Caco-2 (cell line): Measurements from ENCODE around the gene ZNF331. TPM values are rescaled to one million over a fixed set of nuclear protein-coding genes. Genes with fewer than 3 reads are reported as not detected.

Experiments used
- BruUV-seq: library from RNA; stranded (reverse); fragments of 400-500 nt; replicated peaks from 2 replicates; lab custom pipeline; 2021; lab: Mats Ljungman, UMichigan
- CTCF ChIA-PET: fragments of 300-600 bp; sonication (Branson Sonifier 250); formaldehyde crosslinking; loops from one replicate; lab custom pipeline; 2022; ENCODE audit warnings: antibody characterized with exemption; lab: Charles Lee
- POLR2A ChIA-PET: fragments of 300-600 bp; sonication (Branson Sonifier 250); formaldehyde crosslinking; loops from one replicate; lab custom pipeline; 2022; ENCODE audit warnings: antibody characterized with exemption; lab: Charles Lee
- DNase-seq, 2 experiments: peaks; one replicate each; pipeline versions ENCODE4 v3.0.0 to v3.0.0-alpha.2; 2020 to 2022
- H3K27me3 ChIP-seq: replicated peaks from 2 replicates; pipeline ENCODE4 v1.6.0; 2011; ENCODE audit warnings: low read length; ENCODE audit not compliant: control insufficient read depth, insufficient read depth
- H3K36me3 ChIP-seq: 2 replicates; pipeline ENCODE4 v1.5.1; 2011; ENCODE audit warnings: low read length; ENCODE audit not compliant: control insufficient read depth, insufficient read depth
- H3K4me1 ChIP-seq: fragments of 250-450 bp; sonication (Bioruptor Pico); 2 replicates; pipeline ENCODE4 v1.5.1; 2020; ENCODE audit warnings: mild to moderate bottlenecking
- H3K4me3 ChIP-seq: 2 replicates; pipeline ENCODE4 v1.5.1; 2011; ENCODE audit warnings: low read depth, mild to moderate bottlenecking, control low read depth, low read length
- H3K9me3 ChIP-seq: fragments of 250-450 bp; sonication (Bioruptor Pico); 2 replicates; pipeline ENCODE4 v1.5.1; 2020; ENCODE audit warnings: mild to moderate bottlenecking, moderate library complexity
- H3K27ac Mint-ChIP-seq: one replicate; pipeline ENCODE4 v1.8.0; 2022; ENCODE audit warnings: mixed read lengths; ENCODE audit not compliant: unreplicated experiment
- H3K27me3 Mint-ChIP-seq: one replicate; pipeline ENCODE4 v1.8.0; 2022; ENCODE audit warnings: mixed read lengths; ENCODE audit not compliant: insufficient read depth, unreplicated experiment
- H3K36me3 Mint-ChIP-seq: one replicate; pipeline ENCODE4 v1.8.0; 2022; ENCODE audit warnings: mild to moderate bottlenecking, mixed read lengths; ENCODE audit not compliant: insufficient read depth, unreplicated experiment
- H3K4me1 Mint-ChIP-seq: one replicate; pipeline ENCODE4 v1.8.0; 2022; ENCODE audit warnings: low read depth, mixed read lengths; ENCODE audit not compliant: unreplicated experiment
- H3K4me3 Mint-ChIP-seq: one replicate; pipeline ENCODE4 v1.8.0; 2022; ENCODE audit warnings: mild to moderate bottlenecking, moderate library complexity, mixed read lengths; ENCODE audit not compliant: unreplicated experiment
- H3K9me3 Mint-ChIP-seq: one replicate; pipeline ENCODE4 v1.8.0; 2022; ENCODE audit warnings: mixed read lengths; ENCODE audit not compliant: unreplicated experiment
- CTCF ChIP-seq, 2 experiments: fragments of 200-600 bp in 1 of 2; IDR thresholded peaks; 1 replicate in 1 of 2; 2 replicates in 1 of 2; pipeline versions ENCODE4 v1.5.1 to v1.8.0; 2011 to 2022; ENCODE audit warnings: antibody characterized with exemption in 1 of 2, control low read depth in 1 of 2, inconsistent platforms in 1 of 2, low read depth in 1 of 2, low read length in 1 of 2, mild to moderate bottlenecking in 1 of 2, moderate library complexity in 1 of 2; ENCODE audit not compliant: insufficient read depth in 1 of 2, severe bottlenecking in 1 of 2, unreplicated experiment in 1 of 2
- intact Hi-C: fragments of 100-400 bp; cut with micrococcal nuclease; formaldehyde crosslinking; loops from one replicate; pipeline ENCODE4 v1.10.0; 2022; ENCODE audit not compliant: unreplicated experiment
- total RNA-seq: library from RNA; stranded (reverse); gene quantifications from 2 replicates; pipeline ENCODE4 v1.2.3, GENCODE V29; 2022

ZNF331 gene
- total RNA-seq, 1 experiment from 2014 or later, result 42.2 TPM

GRCh38 chr19:53581871-53582279 is 43.9 kb downstream of the ZNF331 start:
- TF ChIP-seq CTCF (IDR thresholded peaks at IDR 0.05; ENCODE audit: insufficient read depth in 1 of 2, low read depth in 1 of 2, low read length in 1 of 2, severe bottlenecking in 1 of 2, unreplicated experiment in 1 of 2), result no peak
- peaks cover 62% of the 10 kb centered on the region for H3K36me3 Mint-ChIP-seq
- Histone ChIP-seq H3K4me1 (peaks cover 11% of the 10 kb centered on the region; the same call in 1 of the 2 replicates), H3K27me3 (no peaks in the 10 kb centered on the region), H3K4me3 (no peak overlapping the region), H3K9me3 (peaks cover 42% of the 10 kb centered on the region), H3K36me3 (peaks cover 11% of the 10 kb centered on the region)
- no TSS peak for BruUV-seq
- H3K27ac Mint-ChIP-seq, result peak overlapping the region; percentile 97
- POLR2A ChIA-PET, result no interaction called here
- intact Hi-C loops, result no loop called here
- H3K9me3 Mint-ChIP-seq, result peaks cover 48% of the 10 kb centered on the region
- DNase-seq, result no peak
- no peaks in the 10 kb centered on the region for H3K27me3 Mint-ChIP-seq
- H3K4me3 Mint-ChIP-seq, result peak overlapping the region; percentile 27
- CTCF ChIA-PET, result no interaction called here
- H3K4me1 Mint-ChIP-seq, result peaks cover 29% of the 10 kb centered on the region

- BruUV-seq, result no TSS peak
- CTCF ChIA-PET, result interaction anchor here (0.7 kb wide), 1 partner anchor 40 kb away, joined by 8 read pairs; no protein-coding TSS in a partner anchor
- DNase-seq, result no peak
- Mint-ChIP-seq H3K27me3 (no peaks in the 10 kb centered on the region), H3K36me3 (peaks cover 49% of the 10 kb centered on the region), H3K4me3 (no peak overlapping the region), H3K27ac (peak overlapping the region; percentile 90), H3K9me3 (peaks cover 35% of the 10 kb centered on the region), H3K4me1 (peaks cover 29% of the 10 kb centered on the region)
- H3K27me3 ChIP-seq, result no peaks in the 10 kb centered on the region
- H3K4me1 ChIP-seq, result peaks cover 15% of the 10 kb centered on the region; the same call in 1 of the 2 replicates
- intact Hi-C loops, result no loop called here
- no peak overlapping the region for H3K4me3 ChIP-seq
- peaks cover 29% of the 10 kb centered on the region for H3K9me3 ChIP-seq
- H3K36me3 ChIP-seq, result peaks cover 1% of the 10 kb centered on the region; the same call in 1 of the 2 replicates
- POLR2A ChIA-PET, result no interaction called here
- no peak for TF ChIP-seq CTCF (IDR thresholded peaks at IDR 0.05; ENCODE audit: insufficient read depth in 1 of 2, low read depth in 1 of 2, low read length in 1 of 2, severe bottlenecking in 1 of 2, unreplicated experiment in 1 of 2)
Measured at GRCh38 chr19:53583181-53583580, 45.2 kb downstream of the ZNF331 start.

GRCh38 chr19:53586277-53586691 is 48.3 kb downstream of the ZNF331 start:
- BruUV-seq, result no TSS peak
- Mint-ChIP-seq H3K36me3 (peaks cover 17% of the 10 kb centered on the region), H3K9me3 (peaks cover 18% of the 10 kb centered on the region), H3K27me3 (no peaks in the 10 kb centered on the region), H3K4me3 (peak overlapping the region; percentile 17), H3K27ac (peak overlapping the region; percentile 85), H3K4me1 (peaks cover 16% of the 10 kb centered on the region)
- H3K36me3 ChIP-seq, result no peaks in the 10 kb centered on the region
- no peak overlapping the region for H3K4me3 ChIP-seq
- ChIA-PET POLR2A (interaction anchor here (0.7 kb wide), 1 partner anchor 13 kb away, joined by 7 read pairs; no protein-coding TSS in a partner anchor), CTCF (interaction anchor here (0.5 kb wide), 1 partner anchor 45 kb away, joined by 3 read pairs; the partner anchor contains the start of gene DPRX)
- DNase-seq, result peak in 1 of 2 experiments; percentile 28
- no peaks in the 10 kb centered on the region for H3K27me3 ChIP-seq
- H3K4me1 ChIP-seq, result peaks cover 4% of the 10 kb centered on the region; the same call in 1 of the 2 replicates
- TF ChIP-seq CTCF (IDR thresholded peaks at IDR 0.05; ENCODE audit: insufficient read depth in 1 of 2, low read depth in 1 of 2, low read length in 1 of 2, severe bottlenecking in 1 of 2, unreplicated experiment in 1 of 2), result no peak
- intact Hi-C loops, result loop anchor here (1.0 kb wide), 1 partner anchor 26 kb away; no protein-coding TSS in a partner anchor
- peaks cover 6% of the 10 kb centered on the region for H3K9me3 ChIP-seq
